B cell (primary cell): Measurements from ENCODE around the gene MRPL1. TPM values are rescaled to one million over a fixed set of nuclear protein-coding genes. Genes with fewer than 3 reads are reported as not detected.

Experiments used
- ATAC-seq: fragments of 200-7000 bp; cut with Tn5 transposase; one replicate; pipeline ENCODE4 v1.10.0; 2021; ENCODE audit warnings: low read depth, mild to moderate bottlenecking, moderate number of reproducible peaks, moderate library complexity
- CTCF ChIA-PET: fragments of 350-600 bp; sonication (Branson Sonifier 250); formaldehyde crosslinking; loops from one replicate; lab custom pipeline; 2021; ENCODE audit warnings: antibody characterized with exemption, inconsistent platforms; lab: Charles Lee
- POLR2A ChIA-PET: fragments of 350-600 bp; sonication (Branson Sonifier 250); formaldehyde crosslinking; loops from one replicate; lab custom pipeline; 2021; ENCODE audit warnings: antibody characterized with exemption; lab: Charles Lee
- DNase-seq: peaks from one replicate; pipeline ENCODE4 v3.0.0; 2013
- H2AFZ ChIP-seq: 2 replicates; pipeline ENCODE4 v1.6.1; 2012; ENCODE audit warnings: mild to moderate bottlenecking, low read depth, low read length; ENCODE audit not compliant: insufficient read depth, poor library complexity, severe bottlenecking
- H3K27ac ChIP-seq, 2 donors: 1 replicate in 1 of 2; 2 replicates in 1 of 2; pipeline ENCODE4 v1.5.1; 2012 to 2013; ENCODE audit warnings: low read length in 2 of 2, mild to moderate bottlenecking in 2 of 2, moderate library complexity in 1 of 2
- H3K27me3 ChIP-seq, 4 experiments: fragments of 200-600 bp in 1 of 4; sonication (generic) in 1 of 4; replicated peaks in 1 of 4; 1 replicate in 2 of 4; 2 replicates in 2 of 4; pipeline versions ENCODE4 v1.6.1 to v1.7.0; 2013 to 2016; ENCODE audit warnings: low read length in 3 of 4, mild to moderate bottlenecking in 2 of 4, mixed read lengths in 1 of 4, moderate library complexity in 1 of 4; ENCODE audit not compliant: insufficient read depth in 4 of 4, control insufficient read depth in 3 of 4; ENCODE audit errors: control extremely low read depth in 1 of 4
- H3K36me3 ChIP-seq, 2 experiments: replicated peaks in 1 of 2; 1 replicate in 1 of 2; 2 replicates in 1 of 2; pipeline versions ENCODE4 v1.6.1 to v1.7.1; 2013; ENCODE audit warnings: low read length in 1 of 2; ENCODE audit not compliant: insufficient read depth in 2 of 2, control insufficient read depth in 1 of 2; ENCODE audit errors: control extremely low read depth in 1 of 2, extremely low read depth in 1 of 2
- H3K4me1 ChIP-seq, 2 donors: fragments of 200-600 bp in 1 of 2; sonication (generic) in 1 of 2; 1 replicate in 1 of 2; 2 replicates in 1 of 2; pipeline versions ENCODE4 v1.5.1 to v1.6.1; 2013 to 2017; ENCODE audit warnings: low read length in 2 of 2; ENCODE audit not compliant: control insufficient read depth in 2 of 2, insufficient read depth in 2 of 2
- H3K4me2 ChIP-seq: replicated peaks from 2 replicates; pipeline ENCODE3; 2012; ENCODE audit warnings: mild to moderate bottlenecking, low read depth, low read length; ENCODE audit not compliant: poor library complexity, severe bottlenecking
- H3K4me3 ChIP-seq, 5 experiments: fragments of 200-600 bp in 1 of 5; sonication (generic) in 1 of 5; 1 replicate in 3 of 5; 2 replicates in 2 of 5; pipeline versions ENCODE4 v1.5.1 to v1.7.0; 2011 to 2016; ENCODE audit warnings: low read length in 4 of 5, mild to moderate bottlenecking in 4 of 5, low read depth in 2 of 5, control low read depth in 1 of 5, moderate library complexity in 1 of 5; ENCODE audit not compliant: insufficient read depth in 1 of 5; ENCODE audit errors: control extremely low read depth in 1 of 5, extremely low read depth in 1 of 5
- H3K79me2 ChIP-seq: fragments of 200-600 bp; sonication (generic); one replicate; pipeline ENCODE4 v1.6.0; 2016; ENCODE audit warnings: low read length; ENCODE audit not compliant: control insufficient read depth, insufficient read depth
- H3K9ac ChIP-seq: fragments of 200-600 bp; sonication (generic); 2 replicates; pipeline ENCODE4 v1.6.1; 2017; ENCODE audit warnings: mild to moderate bottlenecking, low read length, moderate library complexity
- H3K9me3 ChIP-seq, 3 donors: one replicate each; pipeline versions ENCODE4 v1.6.1 to v1.7.1; 2013; ENCODE audit warnings: low read length in 2 of 3; ENCODE audit not compliant: control insufficient read depth in 2 of 3, insufficient read depth in 1 of 3; ENCODE audit errors: control extremely low read depth in 1 of 3
- H4K20me1 ChIP-seq: 2 replicates; pipeline ENCODE4 v1.6.0; 2012; ENCODE audit warnings: mild to moderate bottlenecking, low read length; ENCODE audit not compliant: insufficient read depth, control insufficient read depth, poor library complexity, severe bottlenecking
- H3K27ac Mint-ChIP-seq: one replicate; pipeline ENCODE4 v1.8.0; 2021; ENCODE audit warnings: mixed read lengths
- H3K27me3 Mint-ChIP-seq: one replicate; pipeline ENCODE4 v1.8.0; 2021; ENCODE audit warnings: mixed read lengths
- H3K4me1 Mint-ChIP-seq: one replicate; pipeline ENCODE4 v1.8.0; 2021; ENCODE audit warnings: mixed read lengths
- H3K4me3 Mint-ChIP-seq: one replicate; pipeline ENCODE4 v1.8.0; 2021; ENCODE audit warnings: mixed read lengths
- H3K9me3 Mint-ChIP-seq: one replicate; pipeline ENCODE4 v1.8.0; 2022; ENCODE audit warnings: mixed read lengths; ENCODE audit not compliant: insufficient read depth
- EZH2 ChIP-seq: IDR thresholded peaks from 2 replicates; pipeline ENCODE4 v1.6.1; 2012; ENCODE audit warnings: borderline replicate concordance, low read depth, mild to moderate bottlenecking, moderate library complexity, low read length; ENCODE audit not compliant: insufficient read depth, poor library complexity, severe bottlenecking
- WGBS: methylation state at CpG from one replicate; pipeline ENCODE4 v1.1.5; 2013; ENCODE audit warnings: missing lambda C conversion rate; ENCODE audit not compliant: insufficient coverage; 5-methylcytosine and 5-hydroxymethylcytosine counted together
- intact Hi-C: fragments of 100-400 bp; cut with micrococcal nuclease; formaldehyde crosslinking; loops from one replicate; pipeline ENCODE4 v1.10.0; 2022
- polyA plus RNA-seq: library from polyadenylated mRNA; depleted of rRNA; stranded (reverse); fragments of >200 nt; gene quantifications from 2 replicates; pipeline ENCODE4 v1.2.3, GENCODE V29; 2012
- total RNA-seq, 2 donors: library from RNA; stranded (reverse); fragments of 120-200 nt in 1 of 2; gene quantifications; 1 replicate in 1 of 2; 2 replicates in 1 of 2; pipeline versions ENCODE4 v1.2.3 to v1.2.4, GENCODE V29; 2013 to 2022
- TF ChIP-seq, protein P1 (sequence below): fragments of 200-600 bp; IDR thresholded peaks from one replicate; pipeline ENCODE4 v1.8.0; 2022; ENCODE audit warnings: antibody characterized with exemption, mild to moderate bottlenecking

MRPL1 gene
- total and polyA plus RNA-seq, 2 donors (not counting 1 experiment from before 2014, with no cell fraction given), result 22.3 to 23.3 TPM

DNA sequence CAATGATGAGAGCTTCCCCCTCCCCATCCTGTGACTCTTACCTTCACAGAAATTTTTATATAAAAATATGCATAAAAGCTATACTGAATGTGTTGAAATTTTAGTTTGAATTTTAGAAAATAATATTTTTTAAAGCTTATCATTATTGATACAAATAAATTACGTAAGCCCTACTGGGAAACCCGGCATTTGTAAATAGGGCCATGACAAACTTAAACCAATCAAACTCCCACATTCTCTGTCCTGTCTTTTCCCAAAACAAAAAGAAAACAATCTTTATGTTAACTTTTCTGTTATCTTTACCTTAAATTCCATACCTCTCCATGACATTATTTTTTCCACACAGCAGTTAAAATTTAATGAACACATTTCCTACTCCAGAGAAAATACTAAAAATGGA lies 46.1 kb upstream of the MRPL1 start:
- H3K9me3 ChIP-seq, result no peaks in the 10 kb centered on the region
- peaks cover 33 to 53% of the 10 kb centered on the region in 2 donors for H3K4me1 ChIP-seq
- no peak for TF ChIP-seq EZH2
- TF ChIP-seq, protein P1, sequence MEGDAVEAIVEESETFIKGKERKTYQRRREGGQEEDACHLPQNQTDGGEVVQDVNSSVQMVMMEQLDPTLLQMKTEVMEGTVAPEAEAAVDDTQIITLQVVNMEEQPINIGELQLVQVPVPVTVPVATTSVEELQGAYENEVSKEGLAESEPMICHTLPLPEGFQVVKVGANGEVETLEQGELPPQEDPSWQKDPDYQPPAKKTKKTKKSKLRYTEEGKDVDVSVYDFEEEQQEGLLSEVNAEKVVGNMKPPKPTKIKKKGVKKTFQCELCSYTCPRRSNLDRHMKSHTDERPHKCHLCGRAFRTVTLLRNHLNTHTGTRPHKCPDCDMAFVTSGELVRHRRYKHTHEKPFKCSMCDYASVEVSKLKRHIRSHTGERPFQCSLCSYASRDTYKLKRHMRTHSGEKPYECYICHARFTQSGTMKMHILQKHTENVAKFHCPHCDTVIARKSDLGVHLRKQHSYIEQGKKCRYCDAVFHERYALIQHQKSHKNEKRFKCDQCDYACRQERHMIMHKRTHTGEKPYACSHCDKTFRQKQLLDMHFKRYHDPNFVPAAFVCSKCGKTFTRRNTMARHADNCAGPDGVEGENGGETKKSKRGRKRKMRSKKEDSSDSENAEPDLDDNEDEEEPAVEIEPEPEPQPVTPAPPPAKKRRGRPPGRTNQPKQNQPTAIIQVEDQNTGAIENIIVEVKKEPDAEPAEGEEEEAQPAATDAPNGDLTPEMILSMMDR, result no peak
- WGBS, result 83% methylated on average over 1 of the region's 2 CpGs
- DNase-seq (no peak), ATAC-seq (no peak)
- POLR2A ChIA-PET, result interaction anchor here (6.2 kb wide), 1 partner anchor 45 kb away, joined by 142 read pairs; the partner anchor contains the start of gene MRPL1
- intact Hi-C loops, result loop anchor here (5.0 to 10.0 kb wide), 2 partner anchors 39 to 662 kb away; partner anchors contain the start of gene CCNG2
- CTCF ChIA-PET, result interaction anchor here (1.0 kb wide), 1 partner anchor 45 kb away, joined by 4 read pairs; the partner anchor contains the start of gene MRPL1
- Mint-ChIP-seq H3K9me3 (no peaks in the 10 kb centered on the region), H3K4me3 (no peak overlapping the region), H3K4me1 (peaks cover 69% of the 10 kb centered on the region), H3K27me3 (no peaks in the 10 kb centered on the region), H3K27ac (no peak overlapping the region)
- peaks cover 46% of the 10 kb centered on the region for H4K20me1 ChIP-seq
- H3K4me3 ChIP-seq, result no peak overlapping the region
- no peaks in the 10 kb centered on the region for H3K36me3 ChIP-seq
- no peak overlapping the region for H3K27ac ChIP-seq
- H3K4me2 ChIP-seq, result no peak overlapping the region
- H3K9ac ChIP-seq, result no peak overlapping the region
- H2AFZ ChIP-seq, result no peak overlapping the region
- H3K79me2 ChIP-seq, result peaks cover 74% of the 10 kb centered on the region
- H3K27me3 ChIP-seq, result no peaks in the 10 kb centered on the region
